Esophagus (tissue), 2 donors: ENCODE measurements around the gene ADGRG1. TPM values are rescaled to one million over a fixed set of nuclear protein-coding genes. Genes with fewer than 3 reads are reported as not detected.

Experiments used
- H3K27ac ChIP-seq, 2 donors: one replicate each; pipeline ENCODE4 v1.5.1; 2013; ENCODE audit warnings: low read depth in 2 of 2, mild to moderate bottlenecking in 2 of 2, inconsistent platforms in 1 of 2, low read length in 1 of 2, moderate library complexity in 1 of 2
- H3K27me3 ChIP-seq, 2 donors: one replicate each; pipeline ENCODE4 v1.6.1; 2013; ENCODE audit warnings: low read length in 2 of 2, control low read depth in 1 of 2, mild to moderate bottlenecking in 1 of 2; ENCODE audit not compliant: insufficient read depth in 2 of 2, control insufficient read depth in 1 of 2
- H3K36me3 ChIP-seq, 2 donors: one replicate each; pipeline ENCODE4 v1.6.1; 2013; ENCODE audit warnings: low read length in 1 of 2; ENCODE audit not compliant: control insufficient read depth in 2 of 2, insufficient read depth in 2 of 2
- H3K4me1 ChIP-seq, 2 donors: one replicate each; pipeline ENCODE4 v1.6.1; 2013; ENCODE audit warnings: low read length in 1 of 2; ENCODE audit not compliant: control insufficient read depth in 2 of 2, insufficient read depth in 2 of 2
- H3K4me3 ChIP-seq, 2 donors: one replicate each; pipeline ENCODE4 v1.5.1; 2013; ENCODE audit warnings: low read length in 2 of 2, mild to moderate bottlenecking in 2 of 2, low read depth in 1 of 2, moderate library complexity in 1 of 2
- H3K9me3 ChIP-seq, 2 donors: one replicate each; pipeline ENCODE4 v1.6.1; 2013; ENCODE audit warnings: mild to moderate bottlenecking in 2 of 2, low read depth in 1 of 2, low read length in 1 of 2, moderate library complexity in 1 of 2; ENCODE audit not compliant: control insufficient read depth in 2 of 2, insufficient read depth in 1 of 2
- WGBS, 2 donors: extraction: QIAGEN DNeasy Blood & Tissue Kit; methylation state at CpG; one replicate each; pipeline ENCODE4 v1.1.7; 2013; 5-methylcytosine and 5-hydroxymethylcytosine counted together
- polyA plus RNA-seq, 2 donors: library from polyadenylated mRNA; stranded (reverse); fragments of 200-250 nt; gene quantifications; one replicate each; pipeline ENCODE4 v1.2.3, GENCODE V29; 2013
- donor health status: healthy with polysubstance abuse.
- donor health status: Bipolar disorder and iron deficiency.

The ADGRG1 gene
- polyA plus RNA-seq, 2 donors: 30.9 to 31.1 TPM

- no peak overlapping the region for H3K27ac ChIP-seq
- WGBS, 2 donors: 54 to 65% methylated on average over 14 to 15 of the region's 15 CpGs
- H3K9me3 ChIP-seq: no peaks in the 10 kb centered on the region
- H3K4me3 ChIP-seq: no peak overlapping the region
- H3K27me3 ChIP-seq: no peaks in the 10 kb centered on the region
- peaks cover 5 to 33% of the 10 kb centered on the region in 2 donors for H3K4me1 ChIP-seq
- peaks cover 0 to 8% of the 10 kb centered on the region in 2 donors for H3K36me3 ChIP-seq
Measured at GRCh38 chr16:57632568-57632967, 4.1 kb downstream of the ADGRG1 start.

- H3K27ac ChIP-seq: no peak overlapping the region
- H3K4me3 ChIP-seq: no peak overlapping the region
- H3K27me3 ChIP-seq: no peaks in the 10 kb centered on the region
- 90 to 92% methylated on average over 11 of the region's 11 CpGs for WGBS, 2 donors
- H3K36me3 ChIP-seq: peaks cover 0 to 8% of the 10 kb centered on the region in 2 donors
- H3K9me3 ChIP-seq: no peaks in the 10 kb centered on the region
- peaks cover 5 to 25% of the 10 kb centered on the region in 2 donors for H3K4me1 ChIP-seq
Measured at GRCh38 chr16:57633383-57634064, 5.1 kb downstream of the ADGRG1 start.

- no peaks in the 10 kb centered on the region for H3K27me3 ChIP-seq
- H3K9me3 ChIP-seq: no peaks in the 10 kb centered on the region
- H3K4me3 ChIP-seq: no peak overlapping the region
- peaks cover 0 to 8% of the 10 kb centered on the region in 2 donors for H3K36me3 ChIP-seq
- no peak overlapping the region for H3K27ac ChIP-seq
- H3K4me1 ChIP-seq: peaks cover 5 to 20% of the 10 kb centered on the region in 2 donors
- 48 to 60% methylated on average over 4 of the region's 4 CpGs for WGBS, 2 donors
Measured at GRCh38 chr16:57634171-57634570, 5.7 kb downstream of the ADGRG1 start.

GRCh38 chr16:57635266-57636097 is 7.1 kb downstream of the ADGRG1 start:
- H3K9me3 ChIP-seq: no peaks in the 10 kb centered on the region
- H3K36me3 ChIP-seq: peaks cover 0 to 8% of the 10 kb centered on the region in 2 donors
- H3K27me3 ChIP-seq: no peaks in the 10 kb centered on the region
- 57 to 61% methylated on average over 16 of the region's 16 CpGs for WGBS, 2 donors
- no peak overlapping the region for H3K27ac ChIP-seq
- no peak overlapping the region for H3K4me3 ChIP-seq
- peaks cover 5 to 20% of the 10 kb centered on the region in 2 donors for H3K4me1 ChIP-seq

- H3K4me3 ChIP-seq: no peak overlapping the region
- no peaks in the 10 kb centered on the region for H3K9me3 ChIP-seq
- peaks cover 5 to 20% of the 10 kb centered on the region in 2 donors for H3K4me1 ChIP-seq
- 84 to 88% methylated on average over 5 of the region's 5 CpGs for WGBS, 2 donors
- no peaks in the 10 kb centered on the region for H3K27me3 ChIP-seq
- H3K36me3 ChIP-seq: peaks cover 0 to 8% of the 10 kb centered on the region in 2 donors
- H3K27ac ChIP-seq: peak overlapping the region in 1 of 2 donors; percentile 6
Measured at GRCh38 chr16:57636184-57636583, 7.8 kb downstream of the ADGRG1 start.

- Histone ChIP-seq H3K36me3 (peaks cover 0 to 8% of the 10 kb centered on the region in 2 donors), H3K9me3 (no peaks in the 10 kb centered on the region), H3K27me3 (no peaks in the 10 kb centered on the region), H3K4me3 (no peak overlapping the region), H3K27ac (peak overlapping the region; percentile 6 to 29), H3K4me1 (peaks cover 5 to 20% of the 10 kb centered on the region in 2 donors)
- 64 to 66% methylated on average over 8 of the region's 8 CpGs for WGBS, 2 donors
Measured at GRCh38 chr16:57637020-57637419, 8.6 kb downstream of the ADGRG1 start.

GRCh38 chr16:57637424-57637823 is 9.0 kb downstream of the ADGRG1 start:
- H3K4me1 ChIP-seq: peaks cover 5 to 20% of the 10 kb centered on the region in 2 donors
- H3K4me3 ChIP-seq: no peak overlapping the region
- 45 to 46% methylated on average over 8 of the region's 8 CpGs for WGBS, 2 donors
- no peaks in the 10 kb centered on the region for H3K27me3 ChIP-seq
- peaks cover 0 to 8% of the 10 kb centered on the region in 2 donors for H3K36me3 ChIP-seq
- H3K9me3 ChIP-seq: no peaks in the 10 kb centered on the region
- peak overlapping the region in 1 of 2 donors; percentile 38 for H3K27ac ChIP-seq

- Histone ChIP-seq H3K4me3 (no peak overlapping the region), H3K9me3 (no peaks in the 10 kb centered on the region), H3K4me1 (peaks cover 5 to 20% of the 10 kb centered on the region in 2 donors), H3K27me3 (no peaks in the 10 kb centered on the region), H3K27ac (no peak overlapping the region), H3K36me3 (peaks cover 0 to 8% of the 10 kb centered on the region in 2 donors)
- WGBS, 2 donors: 76 to 82% methylated on average over 6 of the region's 6 CpGs
Measured at GRCh38 chr16:57637965-57638364, 9.5 kb downstream of the ADGRG1 start.

- Histone ChIP-seq H3K9me3 (no peaks in the 10 kb centered on the region), H3K36me3 (peaks cover 0 to 8% of the 10 kb centered on the region in 2 donors), H3K4me3 (no peak overlapping the region), H3K27ac (no peak overlapping the region), H3K4me1 (peaks cover 5 to 23% of the 10 kb centered on the region in 2 donors), H3K27me3 (no peaks in the 10 kb centered on the region)
- 74 to 83% methylated on average over 2 of the region's 2 CpGs for WGBS, 2 donors
Measured at GRCh38 chr16:57638381-57638780, 10.0 kb downstream of the ADGRG1 start.
